ENCODE results near the gene MAP4.
"Not testable (repeated sequence)": the region's sequence is repeated elsewhere in the genome, so short reads cannot be mapped to it uniquely, and the experiment has no call there.

MAP4 gene

DNA sequence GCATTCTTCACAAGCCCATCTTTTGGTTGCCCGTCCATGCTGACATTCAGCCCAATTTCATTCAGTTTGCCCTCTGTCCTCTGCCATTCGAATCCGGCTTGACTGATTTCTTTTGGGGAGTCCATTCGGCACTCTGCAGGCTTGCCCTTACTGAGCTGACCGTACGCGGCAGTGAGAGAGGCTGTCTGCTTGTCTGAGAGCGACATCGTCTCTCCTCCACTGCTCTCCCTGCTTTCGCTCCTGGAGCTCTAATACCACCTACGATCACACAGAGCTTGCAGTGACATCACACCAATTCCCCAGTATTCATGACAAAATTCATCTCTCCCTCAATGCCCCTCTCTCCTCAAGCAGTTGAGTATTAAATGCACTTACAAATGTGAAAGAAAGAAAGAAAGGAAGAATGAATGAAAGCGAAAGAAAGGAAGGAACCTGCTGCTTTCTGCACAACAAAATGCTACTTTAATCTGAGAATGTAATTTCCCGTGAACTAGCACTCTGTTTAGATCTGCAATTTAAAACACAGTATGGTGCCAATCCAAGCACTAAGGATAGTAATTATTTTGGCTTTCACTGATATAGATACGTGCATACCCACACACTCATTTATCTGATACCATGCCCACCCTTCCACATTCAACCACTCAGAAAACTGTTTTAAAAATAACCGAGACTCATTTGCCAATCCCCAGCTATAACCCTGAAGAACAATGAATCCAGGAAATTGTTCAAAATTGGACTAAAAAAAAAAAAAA is 123.8 kb downstream of the MAP4 start:
- H3K4me3 ChIP-seq (ENCODE audit: low read depth, low read length): no peak overlapping the region
- TF ChIP-seq, protein P1, sequence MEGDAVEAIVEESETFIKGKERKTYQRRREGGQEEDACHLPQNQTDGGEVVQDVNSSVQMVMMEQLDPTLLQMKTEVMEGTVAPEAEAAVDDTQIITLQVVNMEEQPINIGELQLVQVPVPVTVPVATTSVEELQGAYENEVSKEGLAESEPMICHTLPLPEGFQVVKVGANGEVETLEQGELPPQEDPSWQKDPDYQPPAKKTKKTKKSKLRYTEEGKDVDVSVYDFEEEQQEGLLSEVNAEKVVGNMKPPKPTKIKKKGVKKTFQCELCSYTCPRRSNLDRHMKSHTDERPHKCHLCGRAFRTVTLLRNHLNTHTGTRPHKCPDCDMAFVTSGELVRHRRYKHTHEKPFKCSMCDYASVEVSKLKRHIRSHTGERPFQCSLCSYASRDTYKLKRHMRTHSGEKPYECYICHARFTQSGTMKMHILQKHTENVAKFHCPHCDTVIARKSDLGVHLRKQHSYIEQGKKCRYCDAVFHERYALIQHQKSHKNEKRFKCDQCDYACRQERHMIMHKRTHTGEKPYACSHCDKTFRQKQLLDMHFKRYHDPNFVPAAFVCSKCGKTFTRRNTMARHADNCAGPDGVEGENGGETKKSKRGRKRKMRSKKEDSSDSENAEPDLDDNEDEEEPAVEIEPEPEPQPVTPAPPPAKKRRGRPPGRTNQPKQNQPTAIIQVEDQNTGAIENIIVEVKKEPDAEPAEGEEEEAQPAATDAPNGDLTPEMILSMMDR (IDR thresholded peaks at IDR 0.05; ENCODE audit: insufficient read depth, low read depth, low read length, missing control alignments): no peak
- no peak for DNase-seq (ENCODE audit: low read depth)

DNA sequence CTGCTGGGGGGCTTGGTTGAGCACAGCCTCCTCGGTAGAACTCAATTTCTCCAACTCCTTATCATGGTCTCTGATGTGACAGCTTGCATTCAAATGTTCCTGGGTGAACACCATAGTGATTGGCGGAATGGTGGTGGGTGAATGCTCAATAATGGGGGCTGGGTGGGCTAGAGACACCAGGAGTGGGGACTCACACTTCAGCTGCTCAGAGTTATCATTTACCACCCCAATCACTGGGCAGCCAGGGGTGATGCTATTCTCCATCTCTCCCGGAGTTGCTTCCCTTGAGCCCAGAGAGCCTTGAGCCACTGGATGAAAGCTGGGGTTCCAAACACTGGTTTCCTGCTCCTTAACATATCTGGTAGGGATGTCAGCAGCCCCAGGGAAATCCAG is 124.6 kb downstream of the MAP4 start:
- H3K4me3 ChIP-seq (ENCODE audit: low read depth, low read length): no peak overlapping the region
- TF ChIP-seq, protein P1 (IDR thresholded peaks at IDR 0.05; ENCODE audit: insufficient read depth, low read depth, low read length, missing control alignments): no peak
- DNase-seq (ENCODE audit: low read depth): no peak

DNA sequence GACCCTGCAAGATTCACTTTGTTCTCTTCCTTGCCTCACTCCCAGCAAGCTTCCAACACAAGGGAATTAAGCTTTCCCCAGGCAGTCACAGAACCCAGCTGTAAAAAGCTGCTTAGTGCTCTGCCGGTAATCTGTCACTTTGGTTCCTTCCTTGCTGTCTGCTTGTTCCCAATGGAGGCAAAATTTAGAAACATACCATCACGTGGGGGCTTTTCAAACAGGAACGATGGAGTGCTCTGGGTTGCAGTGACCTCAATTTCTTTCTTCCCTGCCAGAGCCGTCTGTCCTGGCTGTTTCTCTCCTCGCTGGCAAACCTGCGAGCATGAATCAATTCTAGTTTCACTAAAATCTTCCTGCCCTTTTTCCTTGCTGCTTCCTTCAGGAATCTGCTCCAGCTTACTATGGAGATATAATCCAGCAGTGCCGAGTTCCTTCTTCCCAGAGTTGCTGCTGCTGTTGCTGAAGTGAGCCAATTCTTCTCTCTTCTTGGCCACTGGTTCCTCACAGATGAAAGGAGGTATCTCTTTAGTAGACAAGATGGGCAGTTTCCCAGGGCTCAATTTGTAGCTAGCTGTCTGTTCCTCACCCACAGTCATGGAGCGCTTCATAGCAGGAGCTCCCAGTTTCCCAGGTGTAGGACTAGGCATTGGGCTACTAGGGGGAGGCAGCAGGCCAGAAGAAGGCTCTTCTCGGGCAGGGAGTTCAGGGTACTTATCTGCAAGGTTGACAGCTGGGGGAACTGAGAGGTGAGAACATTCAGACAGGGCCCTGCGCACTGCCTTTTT is 125.2 kb downstream of the MAP4 start:
- DNase-seq (ENCODE audit: low read depth): no peak
- TF ChIP-seq, protein P1 (IDR thresholded peaks at IDR 0.05; ENCODE audit: insufficient read depth, low read depth, low read length, missing control alignments): no peak
- H3K4me3 ChIP-seq (ENCODE audit: low read depth, low read length): no peak overlapping the region

DNA sequence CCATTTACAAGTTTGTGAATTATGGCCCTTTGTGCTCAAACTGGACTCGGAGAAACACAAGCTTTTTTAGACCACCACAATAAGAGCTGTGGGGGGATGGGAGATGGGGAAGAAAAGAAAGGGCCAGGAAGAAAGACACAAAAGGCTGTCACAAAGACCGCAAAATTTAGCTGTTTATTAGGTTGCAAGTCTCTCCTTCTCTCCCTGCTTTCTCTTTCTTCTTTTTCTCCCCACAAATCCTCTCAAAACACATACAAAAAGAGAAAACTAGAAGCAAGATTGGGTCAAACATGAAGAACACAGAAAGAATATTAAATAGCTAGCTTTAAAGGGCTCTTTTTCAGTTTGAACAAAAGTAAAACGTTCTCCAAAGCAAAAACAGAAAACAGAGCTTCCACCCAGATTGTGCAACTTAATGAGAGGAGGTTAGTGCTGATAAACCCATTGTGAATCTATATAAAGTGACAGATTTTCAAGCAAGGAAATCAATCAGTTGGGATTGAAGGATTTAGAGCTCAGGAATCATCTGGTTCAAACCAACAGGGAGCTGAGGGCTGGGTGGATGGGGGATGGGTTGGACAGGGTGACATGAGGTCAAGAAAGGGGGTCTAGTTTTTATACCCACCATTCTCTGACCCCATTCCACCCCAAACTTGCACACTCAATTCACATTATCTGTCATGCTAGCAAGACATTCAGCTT is 125.9 kb downstream of the MAP4 start:
- TF ChIP-seq, protein P1 (IDR thresholded peaks at IDR 0.05; ENCODE audit: insufficient read depth, low read depth, low read length, missing control alignments): no peak
- no peak for DNase-seq (ENCODE audit: low read depth)
- H3K4me3 ChIP-seq (ENCODE audit: low read depth, low read length): no peak overlapping the region

DNA sequence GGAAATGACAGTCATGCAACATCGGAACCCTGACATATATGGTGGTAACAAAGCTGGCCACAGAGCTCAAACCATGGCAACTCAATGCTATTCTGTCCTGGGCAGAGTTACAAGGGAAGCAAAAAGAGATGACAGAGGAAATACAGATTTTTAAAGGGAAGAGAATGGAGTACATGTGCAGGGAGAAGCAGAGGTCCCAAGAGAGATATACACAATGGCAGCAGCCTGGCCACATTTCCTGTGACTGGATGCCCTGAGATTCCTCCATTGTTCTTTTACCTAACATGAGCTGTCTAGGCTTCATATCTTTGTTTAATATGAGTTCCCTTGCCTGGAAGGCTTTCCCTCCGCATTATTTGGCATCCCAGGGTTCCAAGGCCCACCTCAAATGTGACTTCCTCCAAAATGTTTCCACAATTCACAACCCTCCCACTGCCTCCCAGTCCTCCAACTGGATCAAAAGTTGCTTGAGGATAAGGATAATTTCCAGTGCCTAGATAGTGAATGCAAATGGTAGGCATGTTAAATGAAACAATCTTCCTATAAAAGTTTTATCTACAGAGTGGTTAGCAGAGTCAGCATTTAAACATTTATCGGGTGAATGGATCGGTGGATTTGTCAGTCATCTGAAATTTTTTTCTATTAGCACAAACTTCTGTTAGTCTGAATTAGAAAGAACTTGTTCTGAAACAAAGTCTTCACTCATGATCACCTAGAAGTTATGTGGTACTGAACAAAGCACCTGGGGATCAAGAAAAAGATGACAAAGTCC is 127.0 kb downstream of the MAP4 start:
- DNase-seq (ENCODE audit: low read depth): no peak
- H3K4me3 ChIP-seq (ENCODE audit: low read depth, low read length): no peak overlapping the region
- TF ChIP-seq, protein P1 (IDR thresholded peaks at IDR 0.05; ENCODE audit: insufficient read depth, low read depth, low read length, missing control alignments): no peak

DNA sequence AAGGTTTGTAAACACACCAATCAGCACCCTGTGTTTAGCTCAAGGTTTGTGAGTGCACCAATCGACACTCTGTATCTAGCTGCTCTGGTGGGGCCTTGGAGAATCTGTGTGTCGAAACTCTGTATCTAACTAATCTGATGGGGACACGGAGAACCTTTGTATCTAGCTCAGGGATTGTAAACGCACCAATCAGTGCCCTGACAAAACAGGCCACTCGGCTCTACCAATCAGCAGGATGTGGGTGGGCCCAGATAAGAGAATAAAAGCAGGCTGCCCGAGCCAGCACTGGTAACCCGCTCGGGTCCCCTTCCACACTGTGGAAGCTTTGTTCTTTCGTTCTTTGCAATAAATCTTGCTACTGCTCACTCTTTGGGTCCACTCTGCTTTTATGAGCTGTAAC is 128.2 kb downstream of the MAP4 start:
- DNase-seq (ENCODE audit: low read depth); H3K4me3 ChIP-seq (ENCODE audit: low read depth, low read length): not testable (repeated sequence)

Data from GM12865 (cell line).